ENCODE results near the gene PREX1. TPM values are rescaled to one million over a fixed set of nuclear protein-coding genes. Genes with fewer than 3 reads are reported as not detected.

Gene PREX1
- total RNA-seq, 1 experiment from 2014 or later = 9.5 TPM

GRCh38 chr20:48678421-48678820, 149.4 kb downstream of the PREX1 start:
- no peak for DNase-seq
- Histone ChIP-seq H3K9me3 (no peaks in the 10 kb centered on the region), H3K4me3 (ENCODE audit: low read depth, low read length) (no peak overlapping the region), H3K27me3 (replicated peaks; ENCODE audit: control insufficient read depth, insufficient read depth, low read length) (no peaks in the 10 kb centered on the region), H3K36me3 (ENCODE audit: control insufficient read depth, insufficient read depth, low read length) (0 out of 2 replicates have a peak, but pooled peaks cover 1% of the 10 kb centered on the region), H3K4me1 (peaks cover 20% of the 10 kb centered on the region)
- POLR2A ChIA-PET = no interaction called here
- no peaks in the 10 kb centered on the region for H3K4me1 Mint-ChIP-seq (ENCODE audit: low read depth, unreplicated experiment)
- no TSS peak for BruUV-seq (replicated peaks)
- H3K27ac Mint-ChIP-seq (ENCODE audit: unreplicated experiment) = no peak overlapping the region
- no peaks in the 10 kb centered on the region for H3K9me3 Mint-ChIP-seq (ENCODE audit: unreplicated experiment)
- no peak for TF ChIP-seq CTCF (IDR thresholded peaks at IDR 0.05; ENCODE audit: insufficient read depth in 1 of 2, low read depth in 1 of 2, low read length in 1 of 2, severe bottlenecking in 1 of 2, unreplicated experiment in 1 of 2)
- CTCF ChIA-PET = interaction anchor here (1.3 to 1.7 kb wide), 2 partner anchors 21 kb away, joined by 4 to 10 read pairs; no protein-coding TSS in a partner anchor
- no peaks in the 10 kb centered on the region for H3K27me3 Mint-ChIP-seq (ENCODE audit: insufficient read depth, unreplicated experiment)
- intact Hi-C loops (cut with micrococcal nuclease; ENCODE audit: unreplicated experiment) = no loop called here
- H3K36me3 Mint-ChIP-seq (ENCODE audit: insufficient read depth, unreplicated experiment) = no peaks in the 10 kb centered on the region
- no peak overlapping the region for H3K4me3 Mint-ChIP-seq (ENCODE audit: unreplicated experiment)

GRCh38 chr20:48676795-48677460, 150.9 kb downstream of the PREX1 start:
- Histone ChIP-seq H3K9me3 (no peaks in the 10 kb centered on the region), H3K36me3 (ENCODE audit: control insufficient read depth, insufficient read depth, low read length) (0 out of 2 replicates have a peak, but pooled peaks cover 1% of the 10 kb centered on the region), H3K4me3 (ENCODE audit: low read depth, low read length) (no peak overlapping the region), H3K27me3 (replicated peaks; ENCODE audit: control insufficient read depth, insufficient read depth, low read length) (0 out of 2 replicates have a peak, but pooled peaks cover 1% of the 10 kb centered on the region), H3K4me1 (peaks cover 13% of the 10 kb centered on the region)
- BruUV-seq (replicated peaks) = no TSS peak
- Mint-ChIP-seq H3K27me3 (ENCODE audit: insufficient read depth, unreplicated experiment) (peaks cover 11% of the 10 kb centered on the region), H3K27ac (ENCODE audit: unreplicated experiment) (no peak overlapping the region), H3K36me3 (ENCODE audit: insufficient read depth, unreplicated experiment) (no peaks in the 10 kb centered on the region), H3K4me1 (ENCODE audit: low read depth, unreplicated experiment) (no peaks in the 10 kb centered on the region), H3K9me3 (ENCODE audit: unreplicated experiment) (no peaks in the 10 kb centered on the region), H3K4me3 (ENCODE audit: unreplicated experiment) (no peak overlapping the region)
- intact Hi-C loops (cut with micrococcal nuclease; ENCODE audit: unreplicated experiment) = no loop called here
- TF ChIP-seq CTCF (IDR thresholded peaks at IDR 0.05; ENCODE audit: insufficient read depth in 1 of 2, low read depth in 1 of 2, low read length in 1 of 2, severe bottlenecking in 1 of 2, unreplicated experiment in 1 of 2) = no peak
- POLR2A ChIA-PET = no interaction called here
- no peak for DNase-seq
- CTCF ChIA-PET = interaction anchor here (1.7 kb wide), 1 partner anchor 19 kb away, joined by 10 read pairs; no protein-coding TSS in a partner anchor

DNA sequence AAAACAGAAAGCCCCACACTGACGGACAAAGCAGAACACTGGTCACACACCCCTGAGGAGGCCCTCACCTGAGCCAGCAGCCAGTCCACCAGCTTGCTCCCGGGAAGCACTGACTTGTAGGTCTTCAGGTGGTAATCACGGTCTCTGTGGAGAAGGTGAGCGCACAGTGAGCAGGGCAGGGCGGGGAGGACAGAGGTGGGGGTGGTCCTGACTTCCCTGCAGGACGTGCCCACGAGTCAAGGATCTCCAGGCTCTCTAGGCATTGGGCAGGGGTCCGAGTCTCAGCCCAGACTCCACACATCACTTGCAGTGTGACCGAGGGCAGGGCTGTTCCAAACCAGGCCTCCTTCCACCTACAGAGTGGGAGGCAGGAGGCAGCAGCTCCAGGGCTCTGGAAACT, 151.7 kb downstream of the PREX1 start:
- no peak for TF ChIP-seq CTCF (IDR thresholded peaks at IDR 0.05; ENCODE audit: insufficient read depth in 1 of 2, low read depth in 1 of 2, low read length in 1 of 2, severe bottlenecking in 1 of 2, unreplicated experiment in 1 of 2)
- Mint-ChIP-seq H3K27me3 (ENCODE audit: insufficient read depth, unreplicated experiment) (peaks cover 17% of the 10 kb centered on the region), H3K4me1 (ENCODE audit: low read depth, unreplicated experiment) (no peaks in the 10 kb centered on the region), H3K4me3 (ENCODE audit: unreplicated experiment) (no peak overlapping the region), H3K36me3 (ENCODE audit: insufficient read depth, unreplicated experiment) (no peaks in the 10 kb centered on the region), H3K27ac (ENCODE audit: unreplicated experiment) (no peak overlapping the region), H3K9me3 (ENCODE audit: unreplicated experiment) (no peaks in the 10 kb centered on the region)
- Histone ChIP-seq H3K9me3 (no peaks in the 10 kb centered on the region), H3K4me3 (ENCODE audit: low read depth, low read length) (no peak overlapping the region), H3K36me3 (ENCODE audit: control insufficient read depth, insufficient read depth, low read length) (0 out of 2 replicates have a peak, but pooled peaks cover 1% of the 10 kb centered on the region), H3K4me1 (peaks cover 13% of the 10 kb centered on the region), H3K27me3 (replicated peaks; ENCODE audit: control insufficient read depth, insufficient read depth, low read length) (0 out of 2 replicates have a peak, but pooled peaks cover 1% of the 10 kb centered on the region)
- CTCF ChIA-PET = no interaction called here
- DNase-seq = no peak
- BruUV-seq (replicated peaks) = no TSS peak
- intact Hi-C loops (cut with micrococcal nuclease; ENCODE audit: unreplicated experiment) = no loop called here
- POLR2A ChIA-PET = no interaction called here

All from Caco-2 (cell line).